DMS 273 treated with DMSO at 0.1 percent for 48 hours (cell line): ENCODE data around the gene PSMB7.

Experiments
- DNase-seq: peaks from one replicate; lab custom pipeline; 2025; lab: John Stamatoyannopoulos, UW

Gene PSMB7

GRCh38 chr9:124415102-124415851, at the start of gene PSMB7:
PSMB7 (minus strand) TSS chr9:124415442; CDS start chr9:124415425, 17 bp downstream.
- DNase-seq: peak; percentile 83

- DNase-seq: no peak
These were observed 47.5 kb upstream of the PSMB7 start for GRCh38 chr9:124462739-124463138.

DNA sequence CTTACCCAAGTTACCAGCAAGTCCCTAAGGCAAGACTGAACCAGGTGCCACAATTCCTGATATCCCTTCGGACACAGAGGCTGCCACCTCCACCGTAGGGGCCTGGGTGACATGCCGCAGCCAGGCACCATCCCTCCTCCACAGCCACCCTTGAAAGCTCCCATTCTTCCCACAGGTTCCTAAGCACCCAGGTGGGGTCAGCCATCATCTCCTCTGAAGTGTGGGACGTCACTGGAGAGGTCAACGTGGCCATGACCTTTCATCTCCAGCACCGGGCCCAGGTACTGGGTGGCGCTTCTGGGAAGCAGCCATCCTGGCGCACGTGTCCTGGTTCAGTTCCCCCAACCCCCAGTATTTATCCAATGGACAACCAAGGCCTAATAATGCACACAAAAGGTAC, 43.2 kb upstream of the PSMB7 start:
- DNase-seq: no peak

DNA sequence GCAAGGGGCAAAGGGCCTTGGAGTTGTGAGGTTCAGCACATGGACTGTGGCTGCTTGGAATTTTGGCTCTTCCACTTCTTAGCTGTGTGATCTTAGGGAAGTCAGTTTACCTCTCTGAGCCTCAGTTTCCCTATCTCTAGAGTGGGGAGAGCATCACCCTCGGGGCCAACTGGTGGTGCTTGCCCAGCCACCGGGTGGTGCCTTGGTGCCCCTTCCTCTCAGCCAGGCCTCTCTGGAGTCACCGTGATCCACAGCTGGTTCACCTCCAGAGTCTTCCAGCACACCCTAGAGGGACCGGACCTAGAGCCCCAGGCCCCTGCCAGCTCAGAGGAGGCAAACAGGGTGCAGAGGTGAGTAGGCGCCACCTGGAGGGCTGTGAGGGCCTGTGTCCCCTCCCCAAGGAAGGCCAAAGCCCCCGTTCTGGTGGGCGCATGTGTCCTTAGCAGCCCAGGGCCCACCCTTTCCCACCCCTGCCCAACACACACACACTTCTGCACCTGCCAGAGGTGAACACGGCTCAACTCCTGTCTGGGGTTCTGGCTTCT, 42.7 kb upstream of the PSMB7 start:
- DNase-seq: no peak

DNA sequence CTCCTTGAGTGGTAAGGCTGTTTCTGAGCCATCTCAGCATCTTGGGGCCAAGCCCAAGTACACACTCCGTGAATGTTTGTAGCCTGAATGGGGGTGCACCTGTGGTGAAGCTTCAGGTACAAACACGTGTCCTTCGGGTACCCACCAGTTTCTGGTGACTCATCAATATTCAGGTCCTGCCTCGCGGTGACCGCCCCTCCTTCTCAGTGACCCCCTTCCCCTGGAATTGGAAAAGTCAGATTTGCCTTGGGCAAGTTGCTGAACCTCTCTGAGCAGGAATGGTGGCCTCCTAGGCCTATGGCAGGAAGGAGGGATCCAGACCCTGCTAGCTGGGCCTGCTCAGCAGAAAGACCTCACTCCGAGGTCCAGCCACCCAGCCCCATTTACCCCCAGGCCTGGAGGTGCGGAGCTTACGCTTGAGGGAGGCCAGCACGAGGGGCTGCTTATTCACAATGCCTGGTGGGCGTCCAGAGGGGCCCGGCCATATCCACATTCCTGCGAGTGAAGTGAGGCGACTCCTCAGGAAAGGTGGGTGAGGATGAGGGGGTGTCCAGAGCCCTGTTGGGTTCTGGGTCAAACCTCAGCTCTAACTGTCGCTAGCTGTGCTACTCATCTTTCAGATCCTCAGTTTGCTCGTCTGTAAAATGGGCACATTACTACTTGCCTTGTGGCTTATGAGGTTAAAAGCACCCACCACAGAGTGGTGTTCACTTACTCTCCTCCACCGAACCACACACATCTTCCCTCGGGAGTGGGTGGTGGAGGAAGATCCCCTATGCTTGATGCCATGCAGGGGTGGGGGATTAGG, 42.0 kb upstream of the PSMB7 start:
- no peak for DNase-seq

GRCh38 chr9:124456341-124457078, 41.3 kb upstream of the PSMB7 start:
- no peak for DNase-seq

DNA sequence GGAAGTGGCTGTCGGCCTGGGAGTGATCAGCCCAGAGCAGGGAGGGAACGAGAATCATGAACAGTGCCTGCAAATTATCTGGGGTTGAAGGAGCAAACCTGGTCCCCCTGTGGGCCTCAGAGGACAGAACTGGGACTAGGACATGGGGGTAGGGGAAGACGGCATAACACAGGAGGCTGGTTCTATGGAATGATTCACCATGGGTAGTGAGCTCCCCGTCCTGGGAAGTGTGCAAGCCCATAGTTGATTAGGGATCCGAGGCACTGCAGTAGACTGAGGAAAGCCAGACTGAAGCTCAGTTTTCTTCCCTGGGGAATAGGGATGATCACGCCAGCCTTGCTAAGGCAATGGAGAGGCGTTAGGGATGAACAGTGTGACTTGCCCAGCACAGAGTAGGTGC, 40.6 kb upstream of the PSMB7 start:
- no peak for DNase-seq

DNA sequence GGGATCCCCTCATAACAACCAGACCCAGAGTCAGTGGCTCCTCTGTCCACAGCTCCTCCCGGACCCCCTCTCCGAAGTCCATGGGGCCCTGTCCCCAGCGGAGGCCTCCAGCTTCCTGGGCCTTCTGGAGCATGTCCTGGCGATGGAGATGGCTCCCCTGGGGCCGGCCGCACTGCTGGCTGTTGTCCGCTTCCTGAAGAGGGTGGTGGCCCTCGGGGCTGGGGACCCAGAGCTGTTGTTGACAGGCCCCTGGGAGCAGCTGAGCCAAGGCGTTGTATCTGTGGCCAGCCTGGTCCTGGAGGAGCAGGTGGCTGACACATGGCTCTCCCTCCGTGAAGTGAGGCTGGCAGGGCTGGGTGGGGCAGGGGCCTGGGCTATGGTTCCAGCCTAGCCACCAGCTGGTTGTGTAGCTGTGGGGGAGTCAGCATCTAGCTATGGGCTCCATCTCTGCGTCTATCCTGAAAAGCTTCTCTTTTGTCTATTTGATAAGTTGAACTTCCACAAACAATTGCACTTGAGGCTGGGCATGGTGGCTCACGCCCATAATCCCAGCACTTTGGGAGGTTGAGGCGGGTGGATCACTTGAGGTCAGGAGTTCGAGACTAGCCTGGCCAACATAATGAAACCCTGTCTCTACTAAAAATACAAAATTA, 39.7 kb upstream of the PSMB7 start:
- no peak for DNase-seq

DNA sequence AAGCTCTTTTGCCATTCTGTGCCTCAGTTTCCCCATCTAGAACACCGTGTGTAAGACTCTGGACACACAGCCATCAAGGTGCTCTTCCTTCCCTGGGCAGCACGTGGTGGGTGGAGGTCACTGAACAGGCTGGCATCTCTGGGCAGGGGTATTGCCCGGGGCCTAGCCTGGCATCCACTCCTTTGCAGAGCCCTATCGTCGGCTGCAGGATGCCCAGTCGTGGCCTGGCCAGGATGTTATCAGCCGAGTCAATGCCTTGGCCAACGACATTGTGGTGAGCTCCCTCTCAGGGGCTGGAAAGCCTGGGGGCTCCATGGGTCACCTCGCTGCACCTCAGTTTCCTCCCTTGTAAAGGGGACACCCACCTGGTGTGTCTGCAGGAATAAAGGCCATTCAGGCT, 39.1 kb upstream of the PSMB7 start:
- DNase-seq: no peak

- DNase-seq: no peak
These were observed 38.4 kb upstream of the PSMB7 start for GRCh38 chr9:124453586-124454191.

DNA sequence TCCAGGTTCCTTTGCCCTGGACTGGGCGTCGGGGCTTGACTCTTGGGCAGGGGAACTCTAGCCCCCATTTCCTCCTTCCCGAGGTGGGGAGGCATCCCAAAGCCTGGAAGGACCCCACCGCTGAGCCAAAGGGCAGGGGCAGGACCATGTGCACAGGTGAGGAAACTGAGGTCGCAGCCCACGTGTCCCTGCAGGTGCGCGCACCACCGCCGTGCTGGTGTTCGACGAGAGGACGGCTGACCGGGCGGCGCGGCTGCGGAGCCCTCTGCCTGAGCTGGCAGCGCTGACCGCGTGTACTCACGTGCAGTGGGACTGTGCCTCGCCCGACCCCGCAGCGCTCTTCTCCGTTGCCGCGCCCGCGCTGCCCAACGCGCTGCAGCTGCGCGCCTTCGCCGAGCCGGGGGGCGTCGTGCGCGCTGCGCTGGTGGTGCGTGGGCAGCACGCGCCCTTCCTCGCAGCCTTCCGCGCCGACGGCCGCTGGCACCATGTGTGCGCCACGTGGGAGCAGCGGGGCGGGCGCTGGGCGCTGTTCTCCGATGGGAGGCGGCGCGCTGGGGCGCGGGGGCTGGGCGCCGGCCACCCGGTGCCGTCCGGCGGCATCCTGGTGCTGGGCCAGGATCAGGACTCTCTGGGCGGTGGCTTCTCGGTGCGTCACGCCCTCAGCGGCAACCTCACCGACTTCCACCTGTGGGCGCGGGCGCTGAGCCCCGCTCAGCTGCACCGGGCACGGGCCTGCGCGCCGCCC, 37.8 kb upstream of the PSMB7 start:
- DNase-seq: no peak

DNA sequence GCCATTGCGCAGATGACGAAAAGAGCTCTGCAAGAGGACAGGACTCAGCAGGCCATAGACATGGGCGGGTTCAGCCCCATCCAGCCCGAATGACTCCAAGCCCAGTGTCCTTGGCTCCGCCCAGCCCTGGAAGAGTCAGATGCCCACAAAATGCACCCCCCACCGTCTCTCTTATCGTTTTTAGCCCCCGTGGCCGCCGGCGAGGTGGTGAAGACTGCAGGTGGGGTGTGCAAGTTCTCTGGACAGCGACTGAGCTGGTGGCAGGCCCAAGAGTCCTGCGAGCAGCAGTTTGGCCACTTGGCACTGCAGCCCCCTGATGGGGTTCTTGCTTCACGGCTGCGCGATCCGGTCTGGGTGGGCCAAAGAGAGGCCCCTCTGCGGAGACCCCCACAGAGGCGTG, 37.1 kb upstream of the PSMB7 start:
- DNase-seq: no peak

DNA sequence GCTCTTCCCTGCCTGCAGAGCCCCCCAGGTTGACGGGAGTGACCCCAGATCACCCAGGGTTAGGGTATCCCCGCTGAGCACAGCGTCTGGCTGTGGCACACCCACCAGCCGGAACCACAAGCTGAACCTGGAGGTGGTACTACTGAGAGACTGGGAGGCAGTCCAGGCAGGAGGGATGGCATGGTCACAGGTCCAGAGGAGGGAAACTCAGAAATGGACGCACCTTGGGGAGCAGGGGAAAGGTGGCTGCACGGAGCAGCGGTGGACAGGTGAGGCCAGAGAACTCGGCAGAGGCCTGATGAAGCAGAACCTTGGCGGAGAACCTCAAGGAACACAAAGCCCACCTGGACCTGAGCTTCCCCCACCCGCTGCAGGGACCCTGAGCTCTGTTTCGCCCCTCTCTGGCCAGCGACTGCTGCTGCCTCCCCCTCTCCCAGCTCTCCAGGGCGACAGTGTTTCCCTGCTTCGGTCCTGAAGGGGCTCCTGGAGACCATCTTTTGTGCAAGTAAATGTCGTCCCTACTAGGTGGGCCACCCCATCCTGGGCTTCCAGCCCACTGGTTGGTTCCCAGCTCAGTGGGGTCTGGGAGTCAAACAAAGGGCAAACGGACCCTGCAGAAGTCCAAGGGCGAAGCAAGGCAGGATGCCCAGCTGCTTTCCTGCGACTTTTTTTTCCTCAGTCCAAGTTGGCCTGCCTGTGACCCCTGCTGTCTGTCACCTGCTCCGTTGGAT, 35.9 kb upstream of the PSMB7 start:
- no peak for DNase-seq

GRCh38 chr9:124450241-124450924, 35.1 kb upstream of the PSMB7 start, which contains the start of gene ADGRD2:
ADGRD2 (plus strand) TSS chr9:124450451; CDS start chr9:124451667, 1,216 bp downstream.
- no peak for DNase-seq

- no peak for DNase-seq
These were observed 34.3 kb upstream of the PSMB7 start for GRCh38 chr9:124449381-124450151.

- DNase-seq: no peak
These were observed 32.8 kb upstream of the PSMB7 start for GRCh38 chr9:124448019-124448418.

DNA sequence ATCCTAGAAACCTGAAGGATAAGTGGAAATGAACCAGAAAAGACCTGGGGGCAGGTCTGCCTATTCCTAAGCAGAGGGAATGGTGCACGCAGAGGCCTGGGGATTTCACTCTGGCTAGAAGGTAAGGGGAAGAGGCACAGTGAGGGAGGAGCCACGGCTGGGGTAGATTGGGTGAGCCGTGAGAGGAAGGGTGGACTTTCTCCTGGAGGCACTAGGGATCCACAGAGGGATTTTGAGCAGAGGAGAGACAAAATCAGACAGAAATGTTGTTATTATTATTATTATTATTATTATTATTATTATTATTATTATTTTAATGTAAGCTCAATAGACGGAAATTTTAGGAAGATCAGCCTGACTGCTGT, 32.0 kb upstream of the PSMB7 start:
- no peak for DNase-seq

DNA sequence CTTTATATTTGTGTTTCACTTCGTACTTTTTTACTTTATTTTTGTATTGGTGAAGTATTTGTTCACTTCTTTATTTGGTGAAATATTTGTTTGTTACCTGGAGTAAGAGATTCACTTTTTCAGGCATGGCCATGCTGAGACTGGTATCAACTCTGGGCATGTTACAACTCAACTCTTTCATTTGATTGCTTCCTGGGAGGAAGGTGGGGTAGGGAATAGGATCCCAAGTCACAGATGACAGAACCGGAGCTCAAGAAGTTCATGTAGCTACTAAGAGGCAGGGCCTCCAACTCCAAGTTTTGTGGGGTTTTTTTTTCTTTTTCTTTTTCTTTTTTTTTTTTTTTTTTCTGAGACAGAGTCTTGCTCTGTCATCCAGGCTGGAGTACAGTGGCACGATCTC, 28.9 kb upstream of the PSMB7 start:
- no peak for DNase-seq

DNA sequence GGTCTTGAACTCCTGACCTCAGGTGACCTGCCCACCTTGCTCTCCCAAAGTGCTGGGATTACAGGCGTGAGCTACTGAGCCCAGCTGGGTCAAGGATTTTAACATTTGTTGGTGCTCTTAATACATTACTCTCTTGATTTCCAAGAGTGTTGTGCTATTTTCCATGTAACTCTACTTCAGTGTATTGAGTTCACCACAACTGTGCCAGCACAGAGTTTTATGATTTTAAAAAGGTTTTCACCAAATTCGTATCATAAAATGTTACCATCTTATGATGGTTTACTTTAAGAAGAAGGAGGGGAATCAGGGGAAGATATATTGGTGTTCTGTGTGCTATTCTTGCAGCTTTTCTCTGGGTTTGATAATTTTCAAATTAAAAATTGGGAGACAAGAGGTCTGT, 28.4 kb upstream of the PSMB7 start:
- no peak for DNase-seq
